SHP77 (cell line): Measurements from ENCODE around the gene MTCL1.

Experiments used
- DNase-seq, 2 experiments: peaks; one replicate each; lab custom pipeline; 2025; lab: John Stamatoyannopoulos, UW

MTCL1 gene

GRCh38 chr18:8835521-8835953, 130.2 kb downstream of the MTCL1 start:
- DNase-seq, result no peak

GRCh38 chr18:8839281-8839680, 133.9 kb downstream of the MTCL1 start:
- no peak for DNase-seq

GRCh38 chr18:8841781-8842485, 136.6 kb downstream of the MTCL1 start:
- DNase-seq, result no peak

- no peak for DNase-seq
These were observed 137.2 kb downstream of the MTCL1 start for GRCh38 chr18:8842506-8842905.

- DNase-seq, result no peak
These were observed 137.6 kb downstream of the MTCL1 start for GRCh38 chr18:8843005-8843404.

GRCh38 chr18:8844721-8845148, 139.4 kb downstream of the MTCL1 start:
- DNase-seq, result peak; percentile 58 to 88

- DNase-seq, result no peak
These were observed 140.2 kb downstream of the MTCL1 start for GRCh38 chr18:8845506-8845905.

GRCh38 chr18:8847066-8847755, 141.9 kb downstream of the MTCL1 start:
- no peak for DNase-seq

GRCh38 chr18:8847900-8848299, 142.5 kb downstream of the MTCL1 start:
- no peak for DNase-seq

- no peak for DNase-seq
These were observed 143.2 kb downstream of the MTCL1 start for GRCh38 chr18:8848541-8848940.

GRCh38 chr18:8849696-8850095, 144.3 kb downstream of the MTCL1 start:
- no peak for DNase-seq

- DNase-seq, result no peak
These were observed 146.3 kb downstream of the MTCL1 start for GRCh38 chr18:8851659-8852058.

GRCh38 chr18:8854550-8854949, 149.2 kb downstream of the MTCL1 start:
- DNase-seq, result no peak

- no peak for DNase-seq
These were observed 149.6 kb downstream of the MTCL1 start for GRCh38 chr18:8854962-8855361.

- DNase-seq, result no peak
These were observed 150.9 kb downstream of the MTCL1 start for GRCh38 chr18:8856212-8856611.

- DNase-seq, result no peak
These were observed 151.5 kb downstream of the MTCL1 start for GRCh38 chr18:8856769-8857393.

GRCh38 chr18:8857806-8858205, 152.4 kb downstream of the MTCL1 start:
- DNase-seq, result no peak

GRCh38 chr18:8858888-8859511, 153.6 kb downstream of the MTCL1 start:
- no peak for DNase-seq

- no peak for DNase-seq
These were observed 155.7 kb downstream of the MTCL1 start for GRCh38 chr18:8860845-8861642.

GRCh38 chr18:8863427-8863826, 158.1 kb downstream of the MTCL1 start:
- no peak for DNase-seq

GRCh38 chr18:8865934-8866333, 160.6 kb downstream of the MTCL1 start:
- DNase-seq, result no peak

- DNase-seq, result no peak
These were observed 161.3 kb downstream of the MTCL1 start for GRCh38 chr18:8866679-8867078.
